Keratinocyte (primary cell): ENCODE results near the gene FGF12. TPM values are rescaled to one million over a fixed set of nuclear protein-coding genes. Genes with fewer than 3 reads are reported as not detected.

Source experiments
- DNase-seq: peaks from one replicate; pipeline ENCODE4 v3.0.0-alpha.2; 2011; ENCODE audit warnings: low read depth, missing footprints, low spot score
- FAIRE-seq: peaks from 2 replicates; lab custom pipeline; 2011; peaks lifted over from hg19 to GRCh38; lab: Jason Lieb, UNC
- H2AFZ ChIP-seq: 2 replicates; pipeline ENCODE4 v1.6.0; 2012; ENCODE audit warnings: low read length, control low read depth, inconsistent platforms; ENCODE audit not compliant: control insufficient read depth
- H3K27ac ChIP-seq: 2 replicates; pipeline ENCODE4 v1.5.1; 2011; ENCODE audit warnings: low read length; ENCODE audit not compliant: control insufficient read depth, insufficient read depth
- H3K27me3 ChIP-seq: 3 replicates; pipeline ENCODE4 v1.6.0; 2011; ENCODE audit warnings: low read length; ENCODE audit not compliant: control insufficient read depth, insufficient read depth; ENCODE audit errors: extremely low read depth
- H3K36me3 ChIP-seq, 2 experiments: 2 replicates in 1 of 2; 3 replicates in 1 of 2; pipeline ENCODE4 v1.5.1; 2011; ENCODE audit warnings: low read length in 2 of 2, mild to moderate bottlenecking in 1 of 2; ENCODE audit not compliant: control insufficient read depth in 2 of 2, insufficient read depth in 2 of 2; ENCODE audit errors: extremely low read depth in 1 of 2
- H3K4me1 ChIP-seq: 3 replicates; pipeline ENCODE4 v1.5.1; 2011; ENCODE audit warnings: low read length; ENCODE audit not compliant: control insufficient read depth, insufficient read depth; ENCODE audit errors: extremely low read depth
- H3K4me2 ChIP-seq: 3 replicates; pipeline ENCODE4 v1.6.0; 2011; ENCODE audit warnings: low read depth, low read length; ENCODE audit not compliant: control insufficient read depth, insufficient read depth; ENCODE audit errors: extremely low read depth
- H3K4me3 ChIP-seq, 3 experiments: fragments of 200-600 bp in 1 of 3; sonication (generic) in 1 of 3; 2 replicates in 2 of 3; 3 replicates in 1 of 3; pipeline ENCODE4 v1.5.1; 2011 to 2016; ENCODE audit warnings: low read length in 3 of 3, mild to moderate bottlenecking in 3 of 3, control low read depth in 2 of 3, inconsistent platforms in 1 of 3, low read depth in 1 of 3, mixed read lengths in 1 of 3, mixed run types in 1 of 3, moderate library complexity in 1 of 3; ENCODE audit not compliant: control insufficient read depth in 2 of 3, insufficient read depth in 2 of 3; ENCODE audit errors: extremely low read depth in 1 of 3
- H3K79me2 ChIP-seq: 2 replicates; pipeline ENCODE4 v1.6.0; 2012; ENCODE audit warnings: low read length; ENCODE audit not compliant: control insufficient read depth, insufficient read depth
- H3K9ac ChIP-seq: 3 replicates; pipeline ENCODE4 v1.6.0; 2011; ENCODE audit warnings: low read length; ENCODE audit not compliant: control insufficient read depth, insufficient read depth; ENCODE audit errors: extremely low read depth
- H3K9me1 ChIP-seq: 3 replicates; pipeline ENCODE4 v1.6.0; 2011; ENCODE audit warnings: low read length; ENCODE audit not compliant: control insufficient read depth, insufficient read depth; ENCODE audit errors: extremely low read depth
- H3K9me3 ChIP-seq: 2 replicates; pipeline ENCODE4 v1.5.1; 2012; ENCODE audit warnings: low read depth, low read length; ENCODE audit not compliant: control insufficient read depth
- H4K20me1 ChIP-seq: 3 replicates; pipeline ENCODE4 v1.6.0; 2011; ENCODE audit warnings: low read length; ENCODE audit not compliant: control insufficient read depth, insufficient read depth; ENCODE audit errors: extremely low read depth
- CTCF ChIP-seq, 3 experiments: IDR thresholded peaks in 1 of 3; conservative IDR thresholded peaks in 1 of 3; optimal IDR thresholded peaks in 1 of 3; 2 replicates in 2 of 3; 3 replicates in 1 of 3; pipeline versions ENCODE3 to v1.5.1; 2011; ENCODE audit warnings: low read length in 3 of 3, mild to moderate bottlenecking in 3 of 3, moderate library complexity in 2 of 3, control low read depth in 1 of 3, inconsistent platforms in 1 of 3; ENCODE audit not compliant: insufficient read depth in 2 of 3; ENCODE audit errors: extremely low read depth in 1 of 3
- EZH2 ChIP-seq: IDR thresholded peaks from one replicate; pipeline ENCODE4 v1.6.1; 2012; ENCODE audit warnings: inconsistent platforms, mild to moderate bottlenecking, low read length, moderate library complexity
- dilution Hi-C: fragments of 300-500 bp; cut with MboI; formaldehyde crosslinking; loops from one replicate; pipeline ENCODE4 v1.7.0; 2020; ENCODE audit warnings: low sequenced_read_pairs; ENCODE audit not compliant: extremely low pct_ligation_motif_present
- polyA plus RNA-seq, 5 experiments: library from polyadenylated mRNA; depleted of rRNA in 3 of 5; stranded (reverse) in 3 of 5; stranded (forward) in 1 of 5; unstranded in 1 of 5; fragments of >200 nt; gene quantifications; 1 replicate in 1 of 5; 2 replicates in 3 of 5; 3 replicates in 1 of 5; pipeline versions ENCODE4 v1.2.1 to v1.2.3, GENCODE V29; 2011 to 2012; ENCODE audit warnings: missing spikeins in 2 of 5, low read depth in 1 of 5, low replicate concordance in 1 of 5

Gene FGF12
- polyA plus RNA-seq, 1 donor (not counting 4 experiments of a cell fraction or from before 2014, with no cell fraction given): 4.1 TPM

GRCh38 chr3:192122832-192123594 lies 604.3 kb downstream of the FGF12 start:
- no peak for FAIRE-seq

GRCh38 chr3:192121923-192122322 lies 605.4 kb downstream of the FGF12 start:
- FAIRE-seq (no peak), DNase-seq (no peak)
- Histone ChIP-seq H3K4me1 (no peaks in the 10 kb centered on the region), H3K79me2 (no peaks in the 10 kb centered on the region), H3K27me3 (no peaks in the 10 kb centered on the region), H2AFZ (no peak overlapping the region), H3K9me1 (no peaks in the 10 kb centered on the region), H3K36me3 (no peaks in the 10 kb centered on the region), H3K27ac (no peak overlapping the region), H3K4me2 (no peak overlapping the region), H3K4me3 (no peak overlapping the region), H3K9me3 (no peaks in the 10 kb centered on the region), H3K9ac (no peak overlapping the region), H4K20me1 (no peaks in the 10 kb centered on the region)
- dilution Hi-C loops: no loop called here
- TF ChIP-seq EZH2: no peak
- TF ChIP-seq CTCF (optimal IDR thresholded peaks at IDR 0.05 in 1 of 3, IDR thresholded peaks at IDR 0.05 in 1 of 3, conservative IDR thresholded peaks at IDR 0.05 in 1 of 3; ENCODE audit: extremely low read depth in 1 of 3, insufficient read depth in 2 of 3, low read length in 3 of 3): no peak

More at GRCh38 chr3:192122832-192123594, 604.3 kb downstream of the FGF12 start:
- no peak overlapping the region for H3K9ac ChIP-seq
- dilution Hi-C loops: no loop called here
- no peak overlapping the region for H3K4me2 ChIP-seq
- TF ChIP-seq EZH2 (no peak), CTCF (optimal IDR thresholded peaks at IDR 0.05 in 1 of 3, IDR thresholded peaks at IDR 0.05 in 1 of 3, conservative IDR thresholded peaks at IDR 0.05 in 1 of 3; ENCODE audit: extremely low read depth in 1 of 3, insufficient read depth in 2 of 3, low read length in 3 of 3) (no peak)
- H3K4me1 ChIP-seq: no peaks in the 10 kb centered on the region
- H3K27ac ChIP-seq: no peak overlapping the region
- no peaks in the 10 kb centered on the region for H3K9me1 ChIP-seq
- H3K27me3 ChIP-seq: no peaks in the 10 kb centered on the region
- no peaks in the 10 kb centered on the region for H3K79me2 ChIP-seq
- no peak overlapping the region for H3K4me3 ChIP-seq
- no peak for DNase-seq
- H4K20me1 ChIP-seq: no peaks in the 10 kb centered on the region
- no peaks in the 10 kb centered on the region for H3K36me3 ChIP-seq
- H2AFZ ChIP-seq: no peak overlapping the region
- no peaks in the 10 kb centered on the region for H3K9me3 ChIP-seq
